ENCODE measurements around the gene COMMD1. TPM values are rescaled to one million over a fixed set of nuclear protein-coding genes. Genes with fewer than 3 reads are reported as not detected.

The COMMD1 gene
- polyA plus RNA-seq, 1 donor from 2014 or later: 69.1 TPM

DNA sequence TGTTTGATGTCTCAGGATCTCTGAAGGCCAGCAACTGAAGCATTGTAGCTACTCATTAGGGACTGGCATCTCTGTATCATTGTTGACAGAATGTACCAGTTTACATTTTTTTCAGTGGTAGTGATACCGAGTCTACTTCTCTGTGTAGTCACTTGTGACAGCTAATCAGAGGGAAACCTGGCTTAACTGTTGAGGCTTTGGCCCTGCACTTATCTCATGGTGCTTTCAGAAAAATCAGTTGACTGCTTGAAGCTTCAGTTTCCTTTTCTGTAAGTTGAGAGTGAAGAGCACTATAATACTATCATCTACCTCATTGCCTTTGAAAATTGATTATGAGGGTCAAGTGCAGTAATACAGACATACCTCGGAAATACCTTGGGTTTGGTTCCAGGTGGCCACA, 90.0 kb downstream of the COMMD1 start:
- Histone ChIP-seq H3K27ac (ENCODE audit: low read length) (no peak overlapping the region), H3K4me2 (ENCODE audit: low read length) (no peak overlapping the region), H3K79me2 (replicated peaks; ENCODE audit: insufficient read depth, low read length) (no peaks in the 10 kb centered on the region), H3K36me3 (ENCODE audit: insufficient read depth, low read length) (no peaks in the 10 kb centered on the region), H3K9me3 (ENCODE audit: low read length) (no peaks in the 10 kb centered on the region), H3F3A (ENCODE audit: insufficient read depth, low read length, poor library complexity, severe bottlenecking) (no peaks in the 10 kb centered on the region), H3K27me3 (ENCODE audit: insufficient read depth, low read depth, low read length) (no peaks in the 10 kb centered on the region), H3K9me2 (ENCODE audit: insufficient read depth, low read length) (no peaks in the 10 kb centered on the region), H3K9ac (ENCODE audit: low read length) (no peak overlapping the region), H2AFZ (ENCODE audit: low read depth, low read length) (no peak overlapping the region), H4K20me1 (ENCODE audit: insufficient read depth) (no peaks in the 10 kb centered on the region), H3K4me3 (ENCODE audit: low read length) (no peak overlapping the region)
- TF ChIP-seq EP300 (conservative IDR thresholded peaks at IDR 0.05; ENCODE audit: poor library complexity, severe bottlenecking) (no peak), MXI1 (conservative IDR thresholded peaks at IDR 0.05; ENCODE audit: poor library complexity, severe bottlenecking) (no peak), EZH2 (IDR thresholded peaks at IDR 0.05; ENCODE audit: borderline replicate concordance, insufficient read depth, low read length, poor library complexity, severe bottlenecking) (no peak)
- TF ChIP-seq, protein P1, sequence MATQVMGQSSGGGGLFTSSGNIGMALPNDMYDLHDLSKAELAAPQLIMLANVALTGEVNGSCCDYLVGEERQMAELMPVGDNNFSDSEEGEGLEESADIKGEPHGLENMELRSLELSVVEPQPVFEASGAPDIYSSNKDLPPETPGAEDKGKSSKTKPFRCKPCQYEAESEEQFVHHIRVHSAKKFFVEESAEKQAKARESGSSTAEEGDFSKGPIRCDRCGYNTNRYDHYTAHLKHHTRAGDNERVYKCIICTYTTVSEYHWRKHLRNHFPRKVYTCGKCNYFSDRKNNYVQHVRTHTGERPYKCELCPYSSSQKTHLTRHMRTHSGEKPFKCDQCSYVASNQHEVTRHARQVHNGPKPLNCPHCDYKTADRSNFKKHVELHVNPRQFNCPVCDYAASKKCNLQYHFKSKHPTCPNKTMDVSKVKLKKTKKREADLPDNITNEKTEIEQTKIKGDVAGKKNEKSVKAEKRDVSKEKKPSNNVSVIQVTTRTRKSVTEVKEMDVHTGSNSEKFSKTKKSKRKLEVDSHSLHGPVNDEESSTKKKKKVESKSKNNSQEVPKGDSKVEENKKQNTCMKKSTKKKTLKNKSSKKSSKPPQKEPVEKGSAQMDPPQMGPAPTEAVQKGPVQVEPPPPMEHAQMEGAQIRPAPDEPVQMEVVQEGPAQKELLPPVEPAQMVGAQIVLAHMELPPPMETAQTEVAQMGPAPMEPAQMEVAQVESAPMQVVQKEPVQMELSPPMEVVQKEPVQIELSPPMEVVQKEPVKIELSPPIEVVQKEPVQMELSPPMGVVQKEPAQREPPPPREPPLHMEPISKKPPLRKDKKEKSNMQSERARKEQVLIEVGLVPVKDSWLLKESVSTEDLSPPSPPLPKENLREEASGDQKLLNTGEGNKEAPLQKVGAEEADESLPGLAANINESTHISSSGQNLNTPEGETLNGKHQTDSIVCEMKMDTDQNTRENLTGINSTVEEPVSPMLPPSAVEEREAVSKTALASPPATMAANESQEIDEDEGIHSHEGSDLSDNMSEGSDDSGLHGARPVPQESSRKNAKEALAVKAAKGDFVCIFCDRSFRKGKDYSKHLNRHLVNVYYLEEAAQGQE (IDR thresholded peaks at IDR 0.05; ENCODE audit: borderline replicate concordance): no peak

DNA sequence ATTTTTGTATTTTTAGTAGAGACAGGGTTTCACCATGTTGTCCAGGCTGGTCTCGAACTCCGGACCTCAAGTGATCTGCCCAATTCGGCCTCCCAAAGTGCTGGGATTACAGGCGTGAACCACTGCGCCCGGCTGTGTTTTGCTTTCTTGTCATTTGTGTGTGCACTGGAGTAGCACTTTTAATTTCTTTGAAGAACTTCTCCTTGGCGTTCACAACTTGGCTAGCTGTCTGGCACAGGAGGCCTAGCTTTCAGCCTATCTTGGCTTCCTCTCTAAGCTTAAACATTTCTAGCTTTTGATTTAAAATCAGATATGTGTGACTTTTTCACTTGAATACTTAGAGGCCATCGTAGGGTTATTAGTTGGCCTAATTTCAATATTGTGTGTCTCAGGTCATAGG, 93.0 kb downstream of the COMMD1 start:
- Histone ChIP-seq H3K9me3 (ENCODE audit: low read length) (no peaks in the 10 kb centered on the region), H3K79me2 (replicated peaks; ENCODE audit: insufficient read depth, low read length) (no peaks in the 10 kb centered on the region), H3K27ac (ENCODE audit: low read length) (no peak overlapping the region), H4K20me1 (ENCODE audit: insufficient read depth) (no peaks in the 10 kb centered on the region), H3K36me3 (ENCODE audit: insufficient read depth, low read length) (no peaks in the 10 kb centered on the region), H2AFZ (ENCODE audit: low read depth, low read length) (no peak overlapping the region), H3K9me2 (ENCODE audit: insufficient read depth, low read length) (no peaks in the 10 kb centered on the region), H3K4me3 (ENCODE audit: low read length) (no peak overlapping the region), H3F3A (ENCODE audit: insufficient read depth, low read length, poor library complexity, severe bottlenecking) (no peaks in the 10 kb centered on the region), H3K9ac (ENCODE audit: low read length) (no peak overlapping the region), H3K27me3 (ENCODE audit: insufficient read depth, low read depth, low read length) (no peaks in the 10 kb centered on the region), H3K4me2 (ENCODE audit: low read length) (no peak overlapping the region)
- TF ChIP-seq SMC3 (conservative IDR thresholded peaks at IDR 0.05; ENCODE audit: poor library complexity) (no peak), EP300 (conservative IDR thresholded peaks at IDR 0.05; ENCODE audit: poor library complexity, severe bottlenecking) (no peak), EZH2 (IDR thresholded peaks at IDR 0.05; ENCODE audit: borderline replicate concordance, insufficient read depth, low read length, poor library complexity, severe bottlenecking) (no peak), RAD21 (conservative IDR thresholded peaks at IDR 0.05) (no peak), TAF1 (IDR thresholded peaks at IDR 0.05; ENCODE audit: low read depth) (no peak), POLR2AphosphoS5 (IDR thresholded peaks at IDR 0.05) (no peak), MXI1 (conservative IDR thresholded peaks at IDR 0.05; ENCODE audit: poor library complexity, severe bottlenecking) (no peak)
- TF ChIP-seq, protein P2, sequence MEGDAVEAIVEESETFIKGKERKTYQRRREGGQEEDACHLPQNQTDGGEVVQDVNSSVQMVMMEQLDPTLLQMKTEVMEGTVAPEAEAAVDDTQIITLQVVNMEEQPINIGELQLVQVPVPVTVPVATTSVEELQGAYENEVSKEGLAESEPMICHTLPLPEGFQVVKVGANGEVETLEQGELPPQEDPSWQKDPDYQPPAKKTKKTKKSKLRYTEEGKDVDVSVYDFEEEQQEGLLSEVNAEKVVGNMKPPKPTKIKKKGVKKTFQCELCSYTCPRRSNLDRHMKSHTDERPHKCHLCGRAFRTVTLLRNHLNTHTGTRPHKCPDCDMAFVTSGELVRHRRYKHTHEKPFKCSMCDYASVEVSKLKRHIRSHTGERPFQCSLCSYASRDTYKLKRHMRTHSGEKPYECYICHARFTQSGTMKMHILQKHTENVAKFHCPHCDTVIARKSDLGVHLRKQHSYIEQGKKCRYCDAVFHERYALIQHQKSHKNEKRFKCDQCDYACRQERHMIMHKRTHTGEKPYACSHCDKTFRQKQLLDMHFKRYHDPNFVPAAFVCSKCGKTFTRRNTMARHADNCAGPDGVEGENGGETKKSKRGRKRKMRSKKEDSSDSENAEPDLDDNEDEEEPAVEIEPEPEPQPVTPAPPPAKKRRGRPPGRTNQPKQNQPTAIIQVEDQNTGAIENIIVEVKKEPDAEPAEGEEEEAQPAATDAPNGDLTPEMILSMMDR (IDR thresholded peaks at IDR 0.05; ENCODE audit: poor library complexity, severe bottlenecking): no peak
- TF ChIP-seq, protein P1 (IDR thresholded peaks at IDR 0.05; ENCODE audit: borderline replicate concordance): no peak
